Panc1 (cell line): ENCODE measurements around the gene ACTG1.

ENCODE experiments used
- CTCF ChIP-seq: fragments of 450-650 bp; IDR thresholded peaks from 2 replicates; pipeline ENCODE4 v1.5.1; 2017; ENCODE audit warnings: mild to moderate bottlenecking
- SIN3A ChIP-seq: IDR thresholded peaks from 2 replicates; pipeline ENCODE4 v1.6.1; 2012; ENCODE audit warnings: low read depth, mild to moderate bottlenecking, low read length, moderate library complexity, borderline replicate concordance; ENCODE audit not compliant: insufficient read depth
- TF ChIP-seq, protein P1 (sequence below), 2 experiments: IDR thresholded peaks; 2 replicates each; pipeline ENCODE4 v1.6.1; 2011 to 2012; ENCODE audit warnings: low read depth in 2 of 2, control low read depth in 1 of 2, low read length in 1 of 2, mild to moderate bottlenecking in 1 of 2, moderate library complexity in 1 of 2; ENCODE audit not compliant: insufficient read depth in 1 of 2

- TF ChIP-seq, protein P1, sequence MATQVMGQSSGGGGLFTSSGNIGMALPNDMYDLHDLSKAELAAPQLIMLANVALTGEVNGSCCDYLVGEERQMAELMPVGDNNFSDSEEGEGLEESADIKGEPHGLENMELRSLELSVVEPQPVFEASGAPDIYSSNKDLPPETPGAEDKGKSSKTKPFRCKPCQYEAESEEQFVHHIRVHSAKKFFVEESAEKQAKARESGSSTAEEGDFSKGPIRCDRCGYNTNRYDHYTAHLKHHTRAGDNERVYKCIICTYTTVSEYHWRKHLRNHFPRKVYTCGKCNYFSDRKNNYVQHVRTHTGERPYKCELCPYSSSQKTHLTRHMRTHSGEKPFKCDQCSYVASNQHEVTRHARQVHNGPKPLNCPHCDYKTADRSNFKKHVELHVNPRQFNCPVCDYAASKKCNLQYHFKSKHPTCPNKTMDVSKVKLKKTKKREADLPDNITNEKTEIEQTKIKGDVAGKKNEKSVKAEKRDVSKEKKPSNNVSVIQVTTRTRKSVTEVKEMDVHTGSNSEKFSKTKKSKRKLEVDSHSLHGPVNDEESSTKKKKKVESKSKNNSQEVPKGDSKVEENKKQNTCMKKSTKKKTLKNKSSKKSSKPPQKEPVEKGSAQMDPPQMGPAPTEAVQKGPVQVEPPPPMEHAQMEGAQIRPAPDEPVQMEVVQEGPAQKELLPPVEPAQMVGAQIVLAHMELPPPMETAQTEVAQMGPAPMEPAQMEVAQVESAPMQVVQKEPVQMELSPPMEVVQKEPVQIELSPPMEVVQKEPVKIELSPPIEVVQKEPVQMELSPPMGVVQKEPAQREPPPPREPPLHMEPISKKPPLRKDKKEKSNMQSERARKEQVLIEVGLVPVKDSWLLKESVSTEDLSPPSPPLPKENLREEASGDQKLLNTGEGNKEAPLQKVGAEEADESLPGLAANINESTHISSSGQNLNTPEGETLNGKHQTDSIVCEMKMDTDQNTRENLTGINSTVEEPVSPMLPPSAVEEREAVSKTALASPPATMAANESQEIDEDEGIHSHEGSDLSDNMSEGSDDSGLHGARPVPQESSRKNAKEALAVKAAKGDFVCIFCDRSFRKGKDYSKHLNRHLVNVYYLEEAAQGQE (IDR thresholded peaks at IDR 0.05; ENCODE audit: insufficient read depth in 1 of 2, low read depth in 2 of 2, low read length in 1 of 2), result no peak
- TF ChIP-seq CTCF (no peak), SIN3A (no peak)
Measured at GRCh38 chr17:81481073-81481799, 31.4 kb downstream of the ACTG1 start.
